Heart left ventricle (tissue), 16 donors: ENCODE data around the gene CAPN14. TPM values are rescaled to one million over a fixed set of nuclear protein-coding genes. Genes with fewer than 3 reads are reported as not detected.

ENCODE experiments used
- ATAC-seq, 4 donors: fragments of 200-7000 bp; cut with Tn5 transposase; one replicate each; pipeline ENCODE4 v1.9.1; 2020 to 2022; ENCODE audit warnings: moderate library complexity in 4 of 4, mild to moderate bottlenecking in 3 of 4, moderate number of reproducible peaks in 1 of 4
- DNase-seq, 5 donors: peaks; one replicate each; pipeline ENCODE4 v3.0.0-alpha.2; 2020
- H3K27ac ChIP-seq, 12 donors: fragments of 200-600 bp; sonication (generic) in 4 of 12; one replicate each; pipeline versions ENCODE4 v1.5.0 to v1.8.0; 2016 to 2022; ENCODE audit warnings: mild to moderate bottlenecking in 2 of 12
- H3K27me3 ChIP-seq, 9 donors: fragments of 200-600 bp; sonication (generic) in 2 of 9; one replicate each; pipeline versions ENCODE4 v1.5.1 to v1.8.0; 2016 to 2022; ENCODE audit warnings: mild to moderate bottlenecking in 3 of 9
- H3K36me3 ChIP-seq, 9 donors: fragments of 200-600 bp; sonication (generic) in 2 of 9; one replicate each; pipeline versions ENCODE4 v1.5.0 to v1.8.0; 2018 to 2022; ENCODE audit warnings: mild to moderate bottlenecking in 2 of 9
- H3K4me1 ChIP-seq, 12 donors: fragments of 200-600 bp; sonication (generic) in 4 of 12; one replicate each; pipeline versions ENCODE4 v1.5.0 to v1.8.0; 2016 to 2022; ENCODE audit warnings: mild to moderate bottlenecking in 3 of 12
- H3K4me3 ChIP-seq, 12 donors: fragments of 200-600 bp; sonication (generic) in 4 of 12; one replicate each; pipeline versions ENCODE4 v1.5.0 to v1.8.0; 2017 to 2022; ENCODE audit warnings: mild to moderate bottlenecking in 9 of 12, moderate library complexity in 4 of 12
- H3K9me3 ChIP-seq, 12 donors: fragments of 200-600 bp; sonication (generic) in 4 of 12; one replicate each; pipeline versions ENCODE4 v1.5.0 to v1.8.0; 2016 to 2022; ENCODE audit warnings: mild to moderate bottlenecking in 1 of 12
- CTCF ChIP-seq, 12 donors: fragments of 200-600 bp; sonication (generic) in 4 of 12; IDR thresholded peaks; one replicate each; pipeline versions ENCODE4 v1.5.0 to v1.8.0; 2018 to 2022; ENCODE audit warnings: antibody characterized with exemption in 12 of 12, mild to moderate bottlenecking in 5 of 12
- POLR2A ChIP-seq, 2 donors: fragments of 450-650 bp; IDR thresholded peaks; one replicate each; pipeline ENCODE4 v1.6.1; 2017; ENCODE audit warnings: antibody characterized with exemption in 2 of 2, mild to moderate bottlenecking in 2 of 2, moderate library complexity in 2 of 2
- WGBS, 4 donors: extraction: QIAGEN DNeasy Blood & Tissue Kit in 2 of 4; methylation state at CpG; one replicate each; pipeline versions ENCODE4 v1.1.5 to v1.1.7; 2013 to 2018; 5-methylcytosine and 5-hydroxymethylcytosine counted together
- intact Hi-C, 10 donors: fragments of 100-400 bp; cut with DNase I; formaldehyde crosslinking; loops; one replicate each; pipeline versions ENCODE4 v1.11.1 to v1.14.2; 2022
- polyA plus RNA-seq, 2 donors: library from polyadenylated mRNA; stranded (reverse); fragments of 200-250 nt; gene quantifications; one replicate each; pipeline ENCODE4 v1.2.3, GENCODE V29; 2013
- total RNA-seq, 9 donors: library from RNA; depleted of rRNA in 2 of 9; stranded (reverse); fragments of >200 nt in 2 of 9; fragmentation: NEBNext Ultra II Directional in 3 of 9; extraction: Animal tissue kit (Norgen Biotek cat#: 25700) in 3 of 9; gene quantifications; one replicate each; pipeline versions ENCODE4 v1.1.0 to v1.2.4, GENCODE V29; 2016 to 2023
- donor health status: ischemic (EF 13 %, LVEDD 7.1; RV severe dilation, severe dysfunction).
- donor health status: healthy with polysubstance abuse.
- donor health status: DM: no; HTN: yes; CAD: no.
- donor health status: DM: no; HTN: no; CAD: no.
- donor health status: ischemic (EF 25% LVEDD 6.9; RV normal size, moderate dysfunction).
- donor health status: ischemic (EF 25% LVEDD 5.7; RV mildly dilated, moderate dysfunction).
- donor health status: healthy.
- donor health status: DM: yes; HTN: yes; CAD: no.
- donor health status: ischemic (EF 35%, LVEDD 5.7; RV mildly dilated, moderate dysfunction).
- donor health status: nonischemic (EF 11% LVEDD 7.7; RV severe dilation, severe dysfunction).
- donor health status: DM: yes; HTN: yes; CAD: no.
- donor health status: PGD.
- donor health status: ischemic (EF 29% LVEDD 5.4; RV normal size, mild dysfunction).
- donor health status: nonischemic (EF 23%, LVEDD 6.1; RV moderate dilation, normal function).

The CAPN14 gene
- total and polyA plus RNA-seq, 11 donors, result 0.04 to 0.44 (median 0.17) TPM

DNA sequence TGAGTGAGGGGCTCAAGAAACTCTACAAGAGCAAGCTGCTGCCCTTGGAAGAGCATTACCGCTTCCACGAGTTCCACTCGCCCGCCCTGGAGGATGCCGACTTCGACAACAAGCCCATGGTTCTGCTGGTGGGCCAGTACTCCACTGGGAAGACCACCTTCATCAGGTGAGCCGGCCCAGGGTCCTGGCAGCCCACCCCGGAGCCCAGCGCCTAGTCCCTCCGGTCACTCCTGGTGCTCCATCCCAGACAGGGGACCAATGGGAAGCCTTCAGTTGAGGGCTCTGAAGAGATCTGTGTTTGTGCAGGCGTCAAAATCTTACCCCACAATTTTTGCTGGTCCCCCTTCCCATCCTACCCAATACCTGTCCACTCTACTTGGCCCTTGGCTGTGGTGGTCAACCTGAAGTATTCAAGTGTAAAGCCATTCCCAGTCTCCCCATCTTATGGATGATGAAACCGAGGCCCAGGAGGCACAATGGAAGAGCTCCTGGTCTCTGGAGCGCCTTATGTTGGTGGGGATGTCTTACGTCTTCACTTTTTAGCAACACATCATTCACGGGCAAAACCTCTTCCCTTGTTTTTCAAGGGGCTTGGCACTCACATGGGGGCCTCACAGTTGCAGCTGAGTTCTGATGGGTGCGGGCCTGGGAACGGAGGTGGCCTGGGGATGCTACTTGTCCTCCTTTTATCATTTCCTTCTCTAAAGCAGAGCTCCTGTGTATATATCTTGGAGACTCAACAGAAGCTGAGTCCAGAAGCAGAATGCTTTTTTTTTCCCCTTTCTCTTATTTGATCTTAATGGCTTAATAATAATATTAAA, 17.6 kb upstream of the CAPN14 start:
- H3K4me3 ChIP-seq, result peak overlapping the region; percentile 59 to 81 (median 73)
- H3K27me3 ChIP-seq, result no peaks in the 10 kb centered on the region
- TF ChIP-seq POLR2A (IDR thresholded peaks at IDR 0.05), result no peak
- no peak for TF ChIP-seq CTCF (IDR thresholded peaks at IDR 0.05)
- peaks cover 6 to 76% (median 51%) of the 10 kb centered on the region in 12 donors for H3K4me1 ChIP-seq
- intact Hi-C loops, result loop anchor here in 6 of 10 donors (5.0 to 10.0 kb wide), 4 partner anchors 37 to 102 kb away; no protein-coding TSS in a partner anchor
- 45 to 54% (median 47%) methylated on average over 17 of the region's 17 CpGs for WGBS, 4 donors
- DNase-seq (no peak), ATAC-seq (no peak)
- no peaks in the 10 kb centered on the region for H3K36me3 ChIP-seq
- peak overlapping the region in 11 of 12 donors; percentile 39 to 80 (median 68) for H3K27ac ChIP-seq
- no peaks in the 10 kb centered on the region for H3K9me3 ChIP-seq

- Histone ChIP-seq H3K27ac (peak within 1 kb of the TSS in 11 of 12 donors; percentile 39 to 80 (median 68)), H3K9me3 (no peaks in the 10 kb centered on the region), H3K36me3 (no peaks in the 10 kb centered on the region), H3K4me1 (peaks cover 3 to 68% (median 42%) of the 10 kb centered on the region in 12 donors), H3K27me3 (no peaks in the 10 kb centered on the region), H3K4me3 (peak within 1 kb of the TSS; percentile 59 to 81 (median 73))
- peak in 1 of 2 donors; percentile 51 for TF ChIP-seq POLR2A (IDR thresholded peaks at IDR 0.05)
- TF ChIP-seq CTCF (IDR thresholded peaks at IDR 0.05), result peak; percentile 41 to 78 (median 66)
- WGBS, 4 donors, result 2 to 4% (median 3%) methylated on average over 39 to 74 of the region's 74 CpGs
- DNase-seq, result peak; percentile 89 to 95 (median 93)
- peak; percentile 87 to 96 (median 95) for ATAC-seq
- intact Hi-C loops, result loop anchor here in 8 of 10 donors (1.0 to 10.0 kb wide), 5 partner anchors 98 to 103 kb away; no protein-coding TSS in a partner anchor
Observed at GRCh38 chr2:31233741-31234682, 16.7 kb upstream of the CAPN14 start, which contains the start of gene EHD3. Gene EHD3 (plus strand): TSS chr2:31234152. CDS start chr2:31234622, 470 bp downstream.

GRCh38 chr2:31233231-31233630, 15.9 kb upstream of the CAPN14 start:
- peak overlapping the region in 9 of 12 donors; percentile 39 to 80 (median 69) for H3K27ac ChIP-seq
- peak overlapping the region in 6 of 12 donors; percentile 66 to 81 (median 76) for H3K4me3 ChIP-seq
- no peak for TF ChIP-seq CTCF (IDR thresholded peaks at IDR 0.05)
- no peak for TF ChIP-seq POLR2A (IDR thresholded peaks at IDR 0.05)
- 74 to 89% (median 83%) methylated on average over 1 of the region's 1 CpG for WGBS, 4 donors
- ATAC-seq, result no peak
- H3K27me3 ChIP-seq, result no peaks in the 10 kb centered on the region
- DNase-seq, result no peak
- intact Hi-C loops, result loop anchor here in 8 of 10 donors (1.0 to 10.0 kb wide), 5 partner anchors 99 to 104 kb away; no protein-coding TSS in a partner anchor
- peaks cover 0 to 60% (median 37%) of the 10 kb centered on the region in 12 donors for H3K4me1 ChIP-seq
- H3K9me3 ChIP-seq, result no peaks in the 10 kb centered on the region
- H3K36me3 ChIP-seq, result no peaks in the 10 kb centered on the region
